Loucy (cell line): ENCODE data around the gene NPTX1.

ENCODE experiments used
- H2AFZ ChIP-seq: fragments of 200-600 bp; sonication (generic); 2 replicates; pipeline ENCODE4 v1.6.0; 2016; ENCODE audit warnings: antibody characterized with exemption, mild to moderate bottlenecking, low read length, moderate library complexity
- H3F3A ChIP-seq: fragments of 200-600 bp; 2 replicates; pipeline ENCODE4 v1.6.0; 2016; ENCODE audit warnings: antibody characterized with exemption, low read depth, mild to moderate bottlenecking
- H3K27me3 ChIP-seq: fragments of 200-600 bp; sonication (generic); 2 replicates; pipeline ENCODE4 v1.6.1; 2014; ENCODE audit warnings: low read length, mild to moderate bottlenecking; ENCODE audit not compliant: insufficient read depth, poor library complexity, severe bottlenecking
- H3K36me3 ChIP-seq: fragments of 200-600 bp; sonication (generic); 2 replicates; pipeline ENCODE4 v1.6.1; 2016; ENCODE audit warnings: low read length; ENCODE audit not compliant: insufficient read depth
- H3K4me1 ChIP-seq: fragments of 200-600 bp; sonication (generic); 2 replicates; pipeline ENCODE4 v1.5.1; 2014; ENCODE audit warnings: low read length, mild to moderate bottlenecking; ENCODE audit not compliant: insufficient read depth, poor library complexity, severe bottlenecking
- H3K4me2 ChIP-seq: fragments of 200-600 bp; sonication (generic); 2 replicates; pipeline ENCODE4 v1.6.0; 2014; ENCODE audit warnings: antibody characterized with exemption, low read length, low read depth, mild to moderate bottlenecking; ENCODE audit not compliant: poor library complexity, severe bottlenecking
- H3K4me3 ChIP-seq: fragments of 200-600 bp; sonication (generic); 2 replicates; pipeline ENCODE4 v1.5.1; 2014; ENCODE audit warnings: low read length, mild to moderate bottlenecking, mixed read lengths; ENCODE audit not compliant: poor library complexity, severe bottlenecking
- H3K79me2 ChIP-seq: fragments of 200-600 bp; sonication (generic); 2 replicates; pipeline ENCODE4 v1.6.1; 2014; ENCODE audit warnings: low read length; ENCODE audit not compliant: insufficient read depth
- H3K9ac ChIP-seq: fragments of 200-600 bp; sonication (generic); 2 replicates; pipeline ENCODE4 v1.6.0; 2014; ENCODE audit warnings: mild to moderate bottlenecking, low read depth, low read length, moderate library complexity; ENCODE audit not compliant: poor library complexity, severe bottlenecking
- H3K9me2 ChIP-seq: fragments of 200-600 bp; sonication (generic); replicated peaks from 2 replicates; pipeline ENCODE4 v1.6.1; 2016; ENCODE audit warnings: low read depth, low read length, mixed read lengths
- H3K9me3 ChIP-seq: fragments of 200-600 bp; sonication (generic); 2 replicates; pipeline ENCODE4 v1.6.1; 2014; ENCODE audit warnings: mild to moderate bottlenecking, antibody characterized with exemption, low read length, low read depth; ENCODE audit not compliant: insufficient read depth
- H4K20me1 ChIP-seq: fragments of 200-600 bp; sonication (generic); 2 replicates; pipeline ENCODE4 v1.6.0; 2014; ENCODE audit warnings: antibody characterized with exemption, low read length, mild to moderate bottlenecking; ENCODE audit not compliant: insufficient read depth, poor library complexity, severe bottlenecking
- CTCF ChIP-seq: fragments of 200-600 bp; sonication (generic); conservative IDR thresholded peaks from 2 replicates; pipeline ENCODE4 v1.5.1; 2014; ENCODE audit warnings: mild to moderate bottlenecking, antibody characterized with exemption, low read length
- EZH2phosphoT487 ChIP-seq: fragments of 200-600 bp; IDR thresholded peaks from 2 replicates; pipeline ENCODE4 v1.6.1; 2018; ENCODE audit warnings: antibody characterized with exemption, mild to moderate bottlenecking, moderate library complexity, borderline replicate concordance

NPTX1 gene

GRCh38 chr17:80520810-80521455 is 44.5 kb upstream of the NPTX1 start:
- Histone ChIP-seq H2AFZ (no peak overlapping the region), H3K36me3 (no peaks in the 10 kb centered on the region), H4K20me1 (no peaks in the 10 kb centered on the region), H3K9ac (no peak overlapping the region), H3K79me2 (no peaks in the 10 kb centered on the region), H3K9me2 (no peaks in the 10 kb centered on the region), H3K4me3 (no peak overlapping the region), H3K9me3 (no peaks in the 10 kb centered on the region), H3K4me2 (no peak overlapping the region), H3F3A (no peaks in the 10 kb centered on the region), H3K4me1 (no peaks in the 10 kb centered on the region), H3K27me3 (no peaks in the 10 kb centered on the region)
- TF ChIP-seq EZH2phosphoT487 (no peak), CTCF (no peak)

GRCh38 chr17:80519091-80519781 is 42.8 kb upstream of the NPTX1 start:
- Histone ChIP-seq H3K4me1 (no peaks in the 10 kb centered on the region), H2AFZ (no peak overlapping the region), H3K27me3 (no peaks in the 10 kb centered on the region), H3K36me3 (no peaks in the 10 kb centered on the region), H3K9ac (no peak overlapping the region), H3F3A (no peaks in the 10 kb centered on the region), H3K9me3 (no peaks in the 10 kb centered on the region), H3K79me2 (no peaks in the 10 kb centered on the region), H3K4me2 (no peak overlapping the region), H4K20me1 (no peaks in the 10 kb centered on the region), H3K4me3 (no peak overlapping the region), H3K9me2 (no peaks in the 10 kb centered on the region)
- TF ChIP-seq CTCF (no peak), EZH2phosphoT487 (no peak)

GRCh38 chr17:80518392-80518791 is 42.0 kb upstream of the NPTX1 start:
- no peaks in the 10 kb centered on the region for H3K4me1 ChIP-seq
- H3K36me3 ChIP-seq, result no peaks in the 10 kb centered on the region
- no peak for TF ChIP-seq CTCF
- TF ChIP-seq EZH2phosphoT487, result no peak
- H3K27me3 ChIP-seq, result no peaks in the 10 kb centered on the region
- no peaks in the 10 kb centered on the region for H4K20me1 ChIP-seq
- no peaks in the 10 kb centered on the region for H3F3A ChIP-seq
- H3K9ac ChIP-seq, result no peak overlapping the region
- no peak overlapping the region for H2AFZ ChIP-seq
- H3K9me3 ChIP-seq, result no peaks in the 10 kb centered on the region
- no peaks in the 10 kb centered on the region for H3K9me2 ChIP-seq
- H3K79me2 ChIP-seq, result no peaks in the 10 kb centered on the region
- no peak overlapping the region for H3K4me2 ChIP-seq
- no peak overlapping the region for H3K4me3 ChIP-seq
